Naive thymus-derived CD4-positive, alpha-beta T cell (primary cell): Measurements from ENCODE around the gene CRELD1. TPM values are rescaled to one million over a fixed set of nuclear protein-coding genes. Genes with fewer than 3 reads are reported as not detected.

Source experiments
- ATAC-seq: fragments of 150-1000 bp; cut with Tn5 transposase; 2 replicates; pipeline ENCODE4 v1.10.0; 2021; ENCODE audit warnings: mild to moderate bottlenecking, moderate library complexity
- CTCF ChIA-PET: fragments of 350-600 bp; sonication (Branson Sonifier 250); formaldehyde crosslinking; loops from one replicate; lab custom pipeline; 2021; ENCODE audit warnings: antibody characterized with exemption; lab: Charles Lee
- POLR2A ChIA-PET: fragments of 350-600 bp; sonication (Branson Sonifier 250); formaldehyde crosslinking; loops from one replicate; lab custom pipeline; 2021; ENCODE audit warnings: antibody characterized with exemption, inconsistent platforms; lab: Charles Lee
- DNase-seq, 9 donors: peaks; one replicate each; pipeline versions ENCODE4 v3.0.0 to v3.0.0-alpha.2; 2020 to 2022; ENCODE audit warnings: mixed read lengths in 1 of 9
- H3K27ac ChIP-seq: one replicate; pipeline ENCODE4 v1.7.0; 2013; ENCODE audit warnings: mild to moderate bottlenecking, low read depth, low read length, moderate library complexity
- H3K27me3 ChIP-seq, 2 donors: one replicate each; pipeline ENCODE4 v1.7.0; 2013; ENCODE audit warnings: low read length in 2 of 2, mild to moderate bottlenecking in 2 of 2, moderate library complexity in 2 of 2; ENCODE audit not compliant: control insufficient read depth in 2 of 2, insufficient read depth in 2 of 2
- H3K36me3 ChIP-seq, 3 experiments: 1 replicate in 2 of 3; 2 replicates in 1 of 3; pipeline ENCODE4 v1.7.0; 2013; ENCODE audit warnings: low read length in 3 of 3, mild to moderate bottlenecking in 3 of 3, moderate library complexity in 1 of 3; ENCODE audit not compliant: insufficient read depth in 3 of 3, control insufficient read depth in 2 of 3
- H3K4me1 ChIP-seq, 2 donors: one replicate each; pipeline ENCODE4 v1.7.0; 2013; ENCODE audit warnings: low read length in 2 of 2, mild to moderate bottlenecking in 2 of 2, moderate library complexity in 1 of 2; ENCODE audit not compliant: control insufficient read depth in 2 of 2, insufficient read depth in 2 of 2
- H3K4me3 ChIP-seq: 2 replicates; pipeline ENCODE4 v1.7.0; 2013; ENCODE audit warnings: mild to moderate bottlenecking, low read length
- H3K9me3 ChIP-seq, 3 experiments: 1 replicate in 2 of 3; 2 replicates in 1 of 3; pipeline ENCODE4 v1.7.0; 2013; ENCODE audit warnings: low read length in 3 of 3; ENCODE audit not compliant: control insufficient read depth in 2 of 3
- H3K27ac Mint-ChIP-seq, 9 donors: one replicate each; pipeline ENCODE4 v1.8.0; 2020 to 2022; ENCODE audit warnings: mixed read lengths in 9 of 9, mild to moderate bottlenecking in 8 of 9, moderate library complexity in 5 of 9, inconsistent platforms in 2 of 9
- H3K27me3 Mint-ChIP-seq, 5 donors: one replicate each; pipeline ENCODE4 v1.8.0; 2021 to 2022; ENCODE audit warnings: mixed read lengths in 5 of 5, mild to moderate bottlenecking in 1 of 5
- H3K36me3 Mint-ChIP-seq, 5 donors: one replicate each; pipeline ENCODE4 v1.8.0; 2020 to 2022; ENCODE audit warnings: mixed read lengths in 5 of 5, mild to moderate bottlenecking in 3 of 5, inconsistent platforms in 1 of 5
- H3K4me1 Mint-ChIP-seq, 7 donors: one replicate each; pipeline ENCODE4 v1.8.0; 2020 to 2022; ENCODE audit warnings: mixed read lengths in 7 of 7, mild to moderate bottlenecking in 3 of 7, inconsistent platforms in 1 of 7
- H3K4me3 Mint-ChIP-seq, 10 donors: one replicate each; pipeline ENCODE4 v1.8.0; 2020 to 2022; ENCODE audit warnings: mild to moderate bottlenecking in 10 of 10, mixed read lengths in 10 of 10, moderate library complexity in 6 of 10, inconsistent platforms in 2 of 10
- H3K9me3 Mint-ChIP-seq, 11 donors: one replicate each; pipeline ENCODE4 v1.8.0; 2020 to 2022; ENCODE audit warnings: mixed read lengths in 11 of 11, mild to moderate bottlenecking in 4 of 11, inconsistent platforms in 1 of 11, moderate library complexity in 1 of 11
- intact Hi-C, 2 donors: fragments of 100-400 bp; cut with micrococcal nuclease; formaldehyde crosslinking; loops; one replicate each; pipeline ENCODE4 v1.15.1; 2023
- polyA plus RNA-seq, 2 donors: library from polyadenylated mRNA; unstranded; fragments of 300-500 nt; fragmentation: Illumina TruSeq; gene quantifications; one replicate each; pipeline ENCODE4 v1.2.3, GENCODE V29; 2021
- total RNA-seq, 6 experiments: library from RNA in 5 of 6; stranded (reverse) in 5 of 6; gene quantifications; 1 replicate in 5 of 6; 2 replicates in 1 of 6; pipeline ENCODE4 v1.2.3 and lab custom pipeline; 2021 to 2026

Gene CRELD1
- total and polyA plus RNA-seq, 7 experiments from 2014 or later = 21.0 to 64.9 (median 30.1) TPM

GRCh38 chr3:9911863-9912262 is 21.8 kb upstream of the CRELD1 start:
- H3K4me1 ChIP-seq = peaks cover 0 to 11% of the 10 kb centered on the region in 2 donors
- H3K9me3 ChIP-seq = no peaks in the 10 kb centered on the region
- POLR2A ChIA-PET = interaction anchor here (1.7 to 2.3 kb wide), 2 partner anchors 19 to 21 kb away, joined by 3 to 9 read pairs; partner anchors contain the start of gene CRELD1
- no peak overlapping the region for H3K4me3 Mint-ChIP-seq
- H3K36me3 ChIP-seq = no peaks in the 10 kb centered on the region
- peaks cover 0 to 5% (median 0%) of the 10 kb centered on the region in 5 donors for H3K27me3 Mint-ChIP-seq
- intact Hi-C loops = no loop called here
- ATAC-seq (no peak), DNase-seq (no peak)
- H3K27me3 ChIP-seq = no peaks in the 10 kb centered on the region
- no peak overlapping the region for H3K27ac ChIP-seq
- CTCF ChIA-PET = no interaction called here
- no peaks in the 10 kb centered on the region for H3K9me3 Mint-ChIP-seq
- no peak overlapping the region for H3K4me3 ChIP-seq
- H3K27ac Mint-ChIP-seq = peak overlapping the region in 1 of 9 donors; percentile 5
- no peaks in the 10 kb centered on the region for H3K36me3 Mint-ChIP-seq
- peaks cover 0 to 25% (median 8%) of the 10 kb centered on the region in 7 donors for H3K4me1 Mint-ChIP-seq

- no peak for DNase-seq
- intact Hi-C loops = no loop called here
Observed at GRCh38 chr3:9912294-9912935, 21.2 kb upstream of the CRELD1 start.

GRCh38 chr3:9913601-9914000 is 20.0 kb upstream of the CRELD1 start:
- no peaks in the 10 kb centered on the region for H3K27me3 ChIP-seq
- DNase-seq (no peak), ATAC-seq (no peak)
- intact Hi-C loops = no loop called here
- no peak overlapping the region for H3K27ac ChIP-seq
- H3K4me3 Mint-ChIP-seq = peak overlapping the region in 2 of 10 donors; percentile 18 to 38
- H3K36me3 ChIP-seq = no peaks in the 10 kb centered on the region
- ChIA-PET CTCF (no interaction called here), POLR2A (interaction anchor here (2.3 kb wide), 1 partner anchor 19 kb away, joined by 9 read pairs; the partner anchor contains the start of gene CRELD1)
- no peak overlapping the region for H3K4me3 ChIP-seq
- peaks cover 0 to 11% of the 10 kb centered on the region in 2 donors for H3K4me1 ChIP-seq
- no peak overlapping the region for H3K27ac Mint-ChIP-seq
- H3K9me3 ChIP-seq = no peaks in the 10 kb centered on the region
- H3K36me3 Mint-ChIP-seq = no peaks in the 10 kb centered on the region
- peaks cover 0 to 5% (median 0%) of the 10 kb centered on the region in 5 donors for H3K27me3 Mint-ChIP-seq
- no peaks in the 10 kb centered on the region for H3K9me3 Mint-ChIP-seq
- peaks cover 0 to 26% (median 8%) of the 10 kb centered on the region in 7 donors for H3K4me1 Mint-ChIP-seq

More at GRCh38 chr3:9912294-9912935, 21.2 kb upstream of the CRELD1 start:
- H3K9me3 Mint-ChIP-seq = no peaks in the 10 kb centered on the region
- H3K27me3 Mint-ChIP-seq = peaks cover 0 to 5% (median 0%) of the 10 kb centered on the region in 5 donors
- Histone ChIP-seq H3K4me3 (no peak overlapping the region), H3K36me3 (no peaks in the 10 kb centered on the region), H3K27me3 (no peaks in the 10 kb centered on the region), H3K27ac (no peak overlapping the region), H3K9me3 (no peaks in the 10 kb centered on the region), H3K4me1 (peaks cover 0 to 11% of the 10 kb centered on the region in 2 donors)
- H3K4me1 Mint-ChIP-seq = peaks cover 0 to 26% (median 8%) of the 10 kb centered on the region in 7 donors
- no peaks in the 10 kb centered on the region for H3K36me3 Mint-ChIP-seq
- peak; percentile 44 for ATAC-seq
- peak overlapping the region in 1 of 9 donors; percentile 5 for H3K27ac Mint-ChIP-seq
- CTCF ChIA-PET = no interaction called here
- H3K4me3 Mint-ChIP-seq = no peak overlapping the region
- POLR2A ChIA-PET = interaction anchor here (1.7 to 2.3 kb wide), 2 partner anchors 19 to 21 kb away, joined by 3 to 9 read pairs; partner anchors contain the start of gene CRELD1

- Histone ChIP-seq H3K36me3 (no peaks in the 10 kb centered on the region), H3K27me3 (no peaks in the 10 kb centered on the region), H3K9me3 (no peaks in the 10 kb centered on the region), H3K4me3 (no peak overlapping the region), H3K4me1 (peaks cover 0 to 11% of the 10 kb centered on the region in 2 donors), H3K27ac (no peak overlapping the region)
- Mint-ChIP-seq H3K4me3 (peak overlapping the region in 3 of 10 donors; percentile 18 to 84 (median 55)), H3K27ac (no peak overlapping the region), H3K9me3 (no peaks in the 10 kb centered on the region), H3K36me3 (no peaks in the 10 kb centered on the region), H3K27me3 (peaks cover 0 to 5% (median 0%) of the 10 kb centered on the region in 5 donors), H3K4me1 (peaks cover 0 to 26% (median 8%) of the 10 kb centered on the region in 7 donors)
- POLR2A ChIA-PET = interaction anchor here (1.2 kb wide), 1 partner anchor 23 kb away, joined by 3 read pairs; the partner anchor contains the start of gene JAGN1
- CTCF ChIA-PET = no interaction called here
- ATAC-seq (no peak), DNase-seq (no peak)
- intact Hi-C loops = loop anchor here in 1 of 2 donors (2.0 kb wide), 1 partner anchor 65 kb away; no protein-coding TSS in a partner anchor
Observed at GRCh38 chr3:9914011-9914410, 19.6 kb upstream of the CRELD1 start.

- Mint-ChIP-seq H3K36me3 (no peaks in the 10 kb centered on the region), H3K27me3 (peaks cover 0 to 3% (median 0%) of the 10 kb centered on the region in 5 donors), H3K9me3 (no peaks in the 10 kb centered on the region), H3K4me1 (peaks cover 0 to 19% (median 8%) of the 10 kb centered on the region in 7 donors), H3K27ac (no peak overlapping the region), H3K4me3 (peak overlapping the region in 9 of 10 donors; percentile 55 to 85 (median 72))
- intact Hi-C loops = loop anchor here in 1 of 2 donors (1.0 to 2.0 kb wide), 2 partner anchors 24 to 66 kb away; partner anchors contain the start of gene JAGN1
- no peak for DNase-seq
- peaks cover 0 to 11% of the 10 kb centered on the region in 2 donors for H3K4me1 ChIP-seq
- H3K27ac ChIP-seq = no peak overlapping the region
- ChIA-PET CTCF (no interaction called here), POLR2A (interaction anchor here (1.2 kb wide), 1 partner anchor 24 kb away, joined by 3 read pairs; the partner anchor contains the start of gene JAGN1)
- peak overlapping the region; percentile 48 for H3K4me3 ChIP-seq
- no peaks in the 10 kb centered on the region for H3K27me3 ChIP-seq
- H3K9me3 ChIP-seq = no peaks in the 10 kb centered on the region
- no peak for ATAC-seq
- H3K36me3 ChIP-seq = no peaks in the 10 kb centered on the region
Observed at GRCh38 chr3:9914559-9915253, 18.9 kb upstream of the CRELD1 start.
